ENCODE data around the gene SPTB. TPM values are rescaled to one million over a fixed set of nuclear protein-coding genes. Genes with fewer than 3 reads are reported as not detected.

Gene SPTB
- polyA plus RNA-seq, 1 experiment: 0.01 TPM

- POLR2A ChIA-PET: no interaction called here
- H3K27me3 ChIP-seq (ENCODE audit: control insufficient read depth, insufficient read depth, low read length): peaks cover 23% of the 10 kb centered on the region
- H3K4me3 ChIP-seq (ENCODE audit: low read depth, low read length): no peak overlapping the region
- TF ChIP-seq, protein P1, sequence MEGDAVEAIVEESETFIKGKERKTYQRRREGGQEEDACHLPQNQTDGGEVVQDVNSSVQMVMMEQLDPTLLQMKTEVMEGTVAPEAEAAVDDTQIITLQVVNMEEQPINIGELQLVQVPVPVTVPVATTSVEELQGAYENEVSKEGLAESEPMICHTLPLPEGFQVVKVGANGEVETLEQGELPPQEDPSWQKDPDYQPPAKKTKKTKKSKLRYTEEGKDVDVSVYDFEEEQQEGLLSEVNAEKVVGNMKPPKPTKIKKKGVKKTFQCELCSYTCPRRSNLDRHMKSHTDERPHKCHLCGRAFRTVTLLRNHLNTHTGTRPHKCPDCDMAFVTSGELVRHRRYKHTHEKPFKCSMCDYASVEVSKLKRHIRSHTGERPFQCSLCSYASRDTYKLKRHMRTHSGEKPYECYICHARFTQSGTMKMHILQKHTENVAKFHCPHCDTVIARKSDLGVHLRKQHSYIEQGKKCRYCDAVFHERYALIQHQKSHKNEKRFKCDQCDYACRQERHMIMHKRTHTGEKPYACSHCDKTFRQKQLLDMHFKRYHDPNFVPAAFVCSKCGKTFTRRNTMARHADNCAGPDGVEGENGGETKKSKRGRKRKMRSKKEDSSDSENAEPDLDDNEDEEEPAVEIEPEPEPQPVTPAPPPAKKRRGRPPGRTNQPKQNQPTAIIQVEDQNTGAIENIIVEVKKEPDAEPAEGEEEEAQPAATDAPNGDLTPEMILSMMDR (IDR thresholded peaks at IDR 0.05; ENCODE audit: low read depth, low read length): no peak
- no peak overlapping the region for H3K27ac ChIP-seq (ENCODE audit: low read depth, low read length)
- CTCF ChIA-PET: interaction anchor here (0.6 to 1.1 kb wide), 3 partner anchors 8 to 34 kb away, joined by 3 to 4 read pairs (median 3); no protein-coding TSS in a partner anchor
- DNase-seq (ENCODE audit: low read depth, low spot score): no peak
- peaks cover under 1% of the 10 kb centered on the region; the same call in 1 of the 2 replicates for H3K9me3 ChIP-seq (ENCODE audit: control insufficient read depth, insufficient read depth, low read length)
These were observed 112.3 kb downstream of the SPTB start for GRCh38 chr14:64767215-64767964.

GRCh38 chr14:64766430-64767151 is 113.1 kb downstream of the SPTB start:
- peaks cover 19% of the 10 kb centered on the region for H3K27me3 ChIP-seq (ENCODE audit: control insufficient read depth, insufficient read depth, low read length)
- H3K9me3 ChIP-seq (ENCODE audit: control insufficient read depth, insufficient read depth, low read length): no peaks in the 10 kb centered on the region
- DNase-seq (ENCODE audit: low read depth, low spot score): no peak
- no peak overlapping the region for H3K27ac ChIP-seq (ENCODE audit: low read depth, low read length)
- H3K4me3 ChIP-seq (ENCODE audit: low read depth, low read length): no peak overlapping the region
- CTCF ChIA-PET: interaction anchor here (1.1 kb wide), 1 partner anchor 13 kb away, joined by 3 read pairs; no protein-coding TSS in a partner anchor
- TF ChIP-seq, protein P1 (IDR thresholded peaks at IDR 0.05; ENCODE audit: low read depth, low read length): no peak
- POLR2A ChIA-PET: no interaction called here

DNA sequence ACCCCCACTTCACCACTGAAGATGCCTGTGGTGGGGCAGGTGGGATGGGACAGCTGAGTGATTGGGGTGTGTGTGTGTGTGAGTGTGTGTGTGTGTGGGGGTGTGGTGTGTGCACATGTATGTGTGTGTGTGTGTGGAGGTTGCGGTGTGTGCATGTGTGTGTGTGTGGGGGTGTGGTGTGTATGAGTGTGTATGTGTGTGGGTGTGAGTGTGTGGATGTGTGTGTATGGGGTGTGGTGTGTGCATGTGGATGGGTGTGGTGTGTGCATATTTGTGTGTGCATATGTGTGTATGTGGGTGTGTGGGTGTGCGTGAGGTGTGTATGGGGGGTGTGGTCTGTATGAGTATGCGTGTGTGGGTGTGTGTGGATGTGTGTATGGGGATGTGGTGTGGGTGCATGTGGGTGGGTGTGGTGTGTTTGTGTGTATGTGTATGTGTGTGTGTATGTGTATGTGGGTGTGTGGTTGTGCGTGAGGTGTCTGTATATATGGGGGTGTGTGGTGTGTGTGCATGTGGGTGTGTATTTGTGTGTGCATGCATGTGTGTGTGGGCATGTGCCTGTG is 113.9 kb downstream of the SPTB start:
- H3K27me3 ChIP-seq (ENCODE audit: control insufficient read depth, insufficient read depth, low read length): peaks cover 13% of the 10 kb centered on the region
- TF ChIP-seq, protein P1 (IDR thresholded peaks at IDR 0.05; ENCODE audit: low read depth, low read length): no peak
- H3K27ac ChIP-seq (ENCODE audit: low read depth, low read length): no peak overlapping the region
- ChIA-PET POLR2A (no interaction called here), CTCF (interaction anchor here (0.6 to 1.7 kb wide), 8 partner anchors 7 to 300 kb away, joined by 3 to 24 read pairs (median 4); no protein-coding TSS in a partner anchor)
- H3K4me3 ChIP-seq (ENCODE audit: low read depth, low read length): no peak overlapping the region
- no peak for DNase-seq (ENCODE audit: low read depth, low spot score)
- H3K9me3 ChIP-seq (ENCODE audit: control insufficient read depth, insufficient read depth, low read length): no peaks in the 10 kb centered on the region

DNA sequence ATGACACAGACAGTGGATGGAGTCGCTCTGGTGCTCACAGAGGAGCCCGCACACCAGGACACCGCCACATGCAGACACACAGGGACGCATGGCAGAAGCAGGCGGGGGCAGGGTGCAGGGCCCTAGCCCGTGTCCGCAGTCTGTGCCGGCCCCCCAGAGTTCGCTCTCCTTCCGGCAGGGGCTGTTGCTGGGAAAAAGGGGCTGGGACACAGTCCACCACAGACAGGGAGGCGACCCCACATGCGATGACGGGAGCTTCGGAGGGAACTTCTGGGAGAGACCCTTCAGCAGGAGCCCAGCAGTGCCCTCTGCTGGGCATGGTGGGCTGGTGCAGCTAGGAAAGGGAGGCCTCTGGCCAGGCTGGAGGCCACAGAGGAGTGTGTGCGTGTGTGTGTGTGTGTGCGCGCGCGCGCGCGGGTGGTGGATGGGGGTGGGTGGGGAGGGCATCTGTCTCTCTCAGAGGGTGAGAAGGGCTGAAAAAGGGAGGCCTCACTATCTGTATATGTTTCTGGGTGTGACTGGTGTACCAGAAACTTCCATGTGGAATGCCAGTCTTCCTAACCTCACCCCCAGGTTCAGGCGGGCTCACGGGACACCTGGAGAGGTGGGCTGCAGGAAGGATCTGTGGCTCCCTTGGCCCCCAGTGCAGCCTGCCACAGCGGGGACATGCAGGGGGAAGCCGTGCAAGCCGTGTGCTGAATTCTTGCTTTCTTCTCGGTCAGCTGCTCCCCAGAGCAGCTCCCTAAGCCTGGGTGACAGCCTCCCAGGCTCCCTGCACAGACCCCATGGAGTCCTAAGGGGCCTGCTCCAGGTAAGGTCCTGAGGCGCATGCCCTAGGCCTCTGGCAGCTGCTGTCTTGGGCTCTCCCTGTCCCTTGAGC is 114.8 kb downstream of the SPTB start:
- Histone ChIP-seq H3K27ac (ENCODE audit: low read depth, low read length) (no peak overlapping the region), H3K9me3 (ENCODE audit: control insufficient read depth, insufficient read depth, low read length) (no peaks in the 10 kb centered on the region), H3K27me3 (ENCODE audit: control insufficient read depth, insufficient read depth, low read length) (peaks cover 10% of the 10 kb centered on the region), H3K4me3 (ENCODE audit: low read depth, low read length) (peak overlapping the region; percentile 35; the same call in 1 of the 2 replicates)
- DNase-seq (ENCODE audit: low read depth, low spot score): peak; percentile 49
- POLR2A ChIA-PET: interaction anchor here (1.1 kb wide), 1 partner anchor 261 kb away, joined by 5 read pairs; the partner anchor contains the start of gene ZBTB1
- CTCF ChIA-PET: interaction anchor here (0.6 to 1.7 kb wide), 17 partner anchors 8 to 421 kb away, joined by 3 to 24 read pairs (median 3); no protein-coding TSS in a partner anchor
- TF ChIP-seq, protein P1 (IDR thresholded peaks at IDR 0.05; ENCODE audit: low read depth, low read length): peak; percentile 93

All from AG04450 (cell line).